MM.1S (cell line): ENCODE measurements around the gene IL19.

Experiments
- DNase-seq: peaks from one replicate; pipeline ENCODE4 v3.0.0-alpha.2; 2015
- H2AFZ ChIP-seq: fragments of 300-600 bp; sonication (generic); 2 replicates; pipeline ENCODE4 v1.6.0; 2016; ENCODE audit warnings: antibody characterized with exemption, low read length
- H3F3A ChIP-seq: fragments of 300-600 bp; sonication (generic); 2 replicates; pipeline ENCODE4 v1.6.1; 2016; ENCODE audit warnings: mild to moderate bottlenecking, antibody characterized with exemption, low read length, moderate library complexity, mixed read lengths; ENCODE audit not compliant: insufficient read depth
- H3K27ac ChIP-seq: fragments of 300-600 bp; sonication (generic); 2 replicates; pipeline ENCODE4 v1.5.1; 2016; ENCODE audit warnings: mild to moderate bottlenecking, low read length
- H3K27me3 ChIP-seq: fragments of 300-600 bp; sonication (generic); replicated peaks from 2 replicates; pipeline ENCODE4 v1.6.0; 2016; ENCODE audit warnings: low read length; ENCODE audit not compliant: insufficient read depth
- H3K36me3 ChIP-seq: fragments of 300-600 bp; sonication (generic); replicated peaks from 2 replicates; pipeline ENCODE4 v1.6.1; 2016; ENCODE audit warnings: mild to moderate bottlenecking, low read length, mixed read lengths; ENCODE audit not compliant: insufficient read depth
- H3K4me1 ChIP-seq: fragments of 300-600 bp; sonication (generic); 2 replicates; pipeline ENCODE4 v1.6.1; 2016; ENCODE audit warnings: low read length, mixed read lengths
- H3K4me2 ChIP-seq: fragments of 300-600 bp; sonication (generic); 2 replicates; pipeline ENCODE4 v1.6.0; 2016; ENCODE audit warnings: low read depth, low read length
- H3K4me3 ChIP-seq: fragments of 300-600 bp; sonication (generic); 2 replicates; pipeline ENCODE4 v1.5.1; 2016; ENCODE audit warnings: low read length, mixed read lengths
- H3K79me2 ChIP-seq: fragments of 300-600 bp; sonication (generic); 2 replicates; pipeline ENCODE4 v1.6.1; 2016; ENCODE audit warnings: mixed run types, low read length, mixed read lengths
- H3K9ac ChIP-seq: fragments of 300-600 bp; sonication (generic); 2 replicates; pipeline ENCODE4 v1.6.1; 2016; ENCODE audit warnings: low read length, mixed read lengths
- H3K9me2 ChIP-seq: fragments of 300-600 bp; sonication (generic); replicated peaks from 2 replicates; pipeline ENCODE4 v1.6.1; 2016; ENCODE audit warnings: mild to moderate bottlenecking, low read length, mixed read lengths; ENCODE audit not compliant: insufficient read depth
- H3K9me3 ChIP-seq: fragments of 300-600 bp; sonication (generic); replicated peaks from 2 replicates; pipeline ENCODE4 v1.6.1; 2016; ENCODE audit warnings: mild to moderate bottlenecking, low read length, mixed read lengths; ENCODE audit not compliant: insufficient read depth
- H4K20me1 ChIP-seq: fragments of 300-600 bp; sonication (generic); 2 replicates; pipeline ENCODE4 v1.6.1; 2016; ENCODE audit warnings: mild to moderate bottlenecking, low read length, moderate library complexity, mixed read lengths; ENCODE audit not compliant: insufficient read depth
- CTCF ChIP-seq: fragments of 300-600 bp; sonication (generic); IDR thresholded peaks from 2 replicates; pipeline ENCODE4 v1.5.1; 2016; ENCODE audit warnings: antibody characterized with exemption, low read length, mixed read lengths
- EZH2 ChIP-seq: fragments of 300-600 bp; sonication (generic); optimal IDR thresholded peaks from 2 replicates; pipeline ENCODE3; 2017; ENCODE audit warnings: low read depth, mild to moderate bottlenecking, antibody characterized with exemption, low read length, mixed read lengths
- EZH2phosphoT487 ChIP-seq: fragments of 300-600 bp; sonication (generic); IDR thresholded peaks from 2 replicates; pipeline ENCODE4 v1.6.1; 2018; ENCODE audit warnings: antibody characterized with exemption, low read length

The IL19 gene

GRCh38 chr1:206875752-206876377, 105.3 kb downstream of the IL19 start:
- TF ChIP-seq EZH2phosphoT487 (no peak), EZH2 (no peak), CTCF (no peak)
- no peak overlapping the region for H3K27ac ChIP-seq
- H3K36me3 ChIP-seq = no peaks in the 10 kb centered on the region
- no peak overlapping the region for H2AFZ ChIP-seq
- no peaks in the 10 kb centered on the region for H4K20me1 ChIP-seq
- no peaks in the 10 kb centered on the region for H3K79me2 ChIP-seq
- no peaks in the 10 kb centered on the region for H3F3A ChIP-seq
- no peaks in the 10 kb centered on the region for H3K9me2 ChIP-seq
- H3K9ac ChIP-seq = no peak overlapping the region
- peaks cover 8% of the 10 kb centered on the region for H3K4me1 ChIP-seq
- DNase-seq = no peak
- H3K4me3 ChIP-seq = no peak overlapping the region
- H3K4me2 ChIP-seq = no peak overlapping the region
- H3K9me3 ChIP-seq = no peaks in the 10 kb centered on the region
- no peaks in the 10 kb centered on the region for H3K27me3 ChIP-seq

GRCh38 chr1:206878456-206878855, 107.9 kb downstream of the IL19 start:
- Histone ChIP-seq H3K9me3 (no peaks in the 10 kb centered on the region), H3K4me3 (no peak overlapping the region), H3K9ac (no peak overlapping the region), H3F3A (no peaks in the 10 kb centered on the region), H2AFZ (no peak overlapping the region), H3K27ac (no peak overlapping the region), H3K9me2 (no peaks in the 10 kb centered on the region), H4K20me1 (no peaks in the 10 kb centered on the region), H3K4me2 (no peak overlapping the region), H3K27me3 (no peaks in the 10 kb centered on the region), H3K79me2 (no peaks in the 10 kb centered on the region), H3K4me1 (no peaks in the 10 kb centered on the region), H3K36me3 (no peaks in the 10 kb centered on the region)
- TF ChIP-seq CTCF (peak; percentile 45), EZH2phosphoT487 (no peak), EZH2 (no peak)
- peak; percentile 35 for DNase-seq

- no peaks in the 10 kb centered on the region for H3K27me3 ChIP-seq
- H3K36me3 ChIP-seq = no peaks in the 10 kb centered on the region
- H3K9me2 ChIP-seq = no peaks in the 10 kb centered on the region
- H3F3A ChIP-seq = no peaks in the 10 kb centered on the region
- no peak overlapping the region for H2AFZ ChIP-seq
- no peak overlapping the region for H3K9ac ChIP-seq
- no peaks in the 10 kb centered on the region for H4K20me1 ChIP-seq
- no peak for DNase-seq
- no peaks in the 10 kb centered on the region for H3K79me2 ChIP-seq
- no peak overlapping the region for H3K4me2 ChIP-seq
- no peak overlapping the region for H3K4me3 ChIP-seq
- no peak for TF ChIP-seq EZH2phosphoT487
- H3K27ac ChIP-seq = no peak overlapping the region
- no peaks in the 10 kb centered on the region for H3K4me1 ChIP-seq
- H3K9me3 ChIP-seq = no peaks in the 10 kb centered on the region
Measured at GRCh38 chr1:206880314-206880713, 109.7 kb downstream of the IL19 start.

GRCh38 chr1:206882555-206882954, 112.0 kb downstream of the IL19 start:
- DNase-seq = no peak
- no peak overlapping the region for H3K27ac ChIP-seq
- H3K9me2 ChIP-seq = no peaks in the 10 kb centered on the region
- H3K4me3 ChIP-seq = no peak overlapping the region
- no peaks in the 10 kb centered on the region for H4K20me1 ChIP-seq
- H3K9me3 ChIP-seq = no peaks in the 10 kb centered on the region
- no peak overlapping the region for H2AFZ ChIP-seq
- H3K4me1 ChIP-seq = no peaks in the 10 kb centered on the region
- no peak overlapping the region for H3K4me2 ChIP-seq
- TF ChIP-seq CTCF (peak; percentile 33), EZH2 (no peak), EZH2phosphoT487 (no peak)
- H3K9ac ChIP-seq = no peak overlapping the region
- no peaks in the 10 kb centered on the region for H3K36me3 ChIP-seq
- H3K79me2 ChIP-seq = no peaks in the 10 kb centered on the region
- H3K27me3 ChIP-seq = peaks cover under 1% of the 10 kb centered on the region; the same call in 1 of the 2 replicates
- no peaks in the 10 kb centered on the region for H3F3A ChIP-seq
